Stimulated activated CD8-positive, alpha-beta memory T cell treated with anti-CD3 and anti-CD28 coated beads, Interleukin-15, amount 100 ng/mL, for 1 hour (primary cell): ENCODE data around the gene DOCK2.

Source experiments
- DNase-seq: peaks from one replicate; pipeline ENCODE4 v3.0.0-alpha.2; 2020; ENCODE audit warnings: low read depth

DOCK2 gene

DNA sequence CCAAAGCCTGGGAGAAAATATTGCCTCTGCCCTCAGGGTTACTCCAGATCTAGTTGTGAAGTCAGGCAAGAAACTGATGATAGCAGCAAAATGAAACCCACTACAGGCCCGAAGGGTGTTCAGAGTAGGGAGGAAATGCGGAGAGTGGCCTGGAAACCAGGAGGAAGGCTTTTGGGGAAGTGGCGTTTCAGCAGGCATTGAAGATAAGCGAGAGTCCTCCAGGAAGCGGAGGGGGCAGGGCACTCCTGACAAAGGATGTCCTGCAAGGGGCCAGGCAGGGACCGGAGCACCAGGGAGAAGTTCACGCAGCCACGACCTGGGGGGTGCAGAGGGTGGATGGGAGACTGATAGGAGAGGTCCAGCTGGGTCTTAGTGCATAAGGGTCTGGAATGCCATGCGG, 460.9 kb downstream of the DOCK2 start:
- no peak for DNase-seq

- DNase-seq, result peak; percentile 56
Observed at GRCh38 chr5:170100066-170100943, 463.2 kb downstream of the DOCK2 start.

- no peak for DNase-seq
Observed at GRCh38 chr5:170103447-170103846, 466.4 kb downstream of the DOCK2 start.

DNA sequence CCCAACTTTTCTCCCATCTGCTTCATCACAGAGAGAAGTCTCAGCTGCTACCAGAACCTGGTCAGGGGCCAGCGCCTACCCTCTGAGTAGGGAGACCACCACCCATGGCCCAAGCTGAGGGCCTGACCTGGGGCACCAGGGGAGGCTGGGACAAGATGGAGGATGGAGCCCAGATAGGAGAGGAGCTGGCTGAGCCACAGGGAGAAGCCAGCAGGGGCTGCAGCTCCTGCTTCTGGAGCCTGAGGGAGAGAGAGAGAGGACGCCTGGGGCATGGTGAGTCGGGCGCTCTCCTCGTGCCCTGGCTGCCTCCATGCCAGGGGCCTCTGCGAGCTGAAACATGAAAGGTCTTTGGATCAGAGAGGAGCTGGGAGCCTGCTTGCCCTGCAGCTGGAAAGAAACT, 467.2 kb downstream of the DOCK2 start:
- DNase-seq, result no peak

DNA sequence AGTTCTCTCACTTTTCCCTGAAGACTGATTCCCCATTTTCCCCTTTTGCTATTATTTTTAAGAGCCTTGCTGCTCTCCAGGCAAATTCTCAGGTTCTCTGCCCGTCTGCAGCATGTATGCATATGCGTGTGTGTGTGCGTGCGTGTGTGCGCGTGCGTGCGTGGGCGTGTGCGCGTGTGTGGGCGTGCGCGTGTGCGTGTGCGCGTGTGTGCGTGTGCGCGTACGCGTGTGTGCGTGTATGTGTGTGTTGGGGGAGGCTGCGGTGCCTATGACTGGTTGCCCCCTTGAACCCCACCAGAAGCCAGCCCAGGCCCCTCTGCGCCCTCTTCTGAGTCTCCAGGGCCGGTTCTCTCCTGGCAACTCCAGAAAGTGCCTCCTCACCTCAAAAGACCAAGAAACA, 467.6 kb downstream of the DOCK2 start:
- no peak for DNase-seq

- no peak for DNase-seq
Observed at GRCh38 chr5:170105642-170106611, 468.9 kb downstream of the DOCK2 start, which contains the start of gene FOXI1. Gene FOXI1 (plus strand): TSS chr5:170105897. CDS start chr5:170105958, 61 bp downstream.

GRCh38 chr5:170107674-170108073, 470.6 kb downstream of the DOCK2 start:
- no peak for DNase-seq

GRCh38 chr5:170108266-170108785, 471.3 kb downstream of the DOCK2 start:
- no peak for DNase-seq

- no peak for DNase-seq
Observed at GRCh38 chr5:170109059-170110031, 472.3 kb downstream of the DOCK2 start.

- DNase-seq, result no peak
Observed at GRCh38 chr5:170110403-170111087, 473.5 kb downstream of the DOCK2 start.

DNA sequence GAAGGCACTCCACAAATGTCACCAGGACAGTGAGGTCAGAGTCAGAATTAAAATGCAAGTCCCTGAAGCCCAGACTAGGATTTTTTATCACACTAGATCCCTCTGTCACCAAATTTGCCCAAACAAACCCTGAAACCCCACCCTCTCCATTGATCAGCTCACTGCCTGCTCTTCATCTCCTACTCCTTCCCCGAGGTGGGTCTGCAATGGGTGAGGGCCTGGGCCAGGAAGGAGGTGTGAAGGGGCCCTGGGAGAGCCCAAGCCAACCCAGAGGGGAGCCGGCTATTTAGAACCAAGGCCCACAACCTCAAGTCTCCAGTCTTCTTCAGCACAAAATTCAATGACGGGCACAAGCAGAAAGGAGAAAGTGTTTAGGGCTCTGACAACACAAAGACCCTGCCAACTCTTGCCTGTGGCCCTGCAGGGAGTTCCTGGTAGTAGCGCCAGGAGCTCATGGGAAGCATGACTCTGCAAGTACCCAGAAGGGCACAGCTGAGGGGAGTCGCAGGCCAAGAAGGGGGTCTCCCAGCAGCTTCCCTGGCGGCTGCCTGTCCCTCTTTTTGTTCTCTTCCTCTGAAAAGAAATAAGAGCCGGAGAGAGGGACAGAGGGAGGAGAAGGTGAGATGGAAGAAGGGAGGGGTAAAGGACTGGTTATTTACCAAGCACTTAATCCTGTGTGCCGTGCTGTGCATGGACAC, 474.2 kb downstream of the DOCK2 start:
- no peak for DNase-seq

- DNase-seq, result no peak
Observed at GRCh38 chr5:170112876-170113521, 475.9 kb downstream of the DOCK2 start.

GRCh38 chr5:170113522-170113900, 476.4 kb downstream of the DOCK2 start:
- no peak for DNase-seq

- DNase-seq, result no peak
Observed at GRCh38 chr5:170114271-170114670, 477.2 kb downstream of the DOCK2 start.

GRCh38 chr5:170115925-170116324, 478.9 kb downstream of the DOCK2 start:
- no peak for DNase-seq

DNA sequence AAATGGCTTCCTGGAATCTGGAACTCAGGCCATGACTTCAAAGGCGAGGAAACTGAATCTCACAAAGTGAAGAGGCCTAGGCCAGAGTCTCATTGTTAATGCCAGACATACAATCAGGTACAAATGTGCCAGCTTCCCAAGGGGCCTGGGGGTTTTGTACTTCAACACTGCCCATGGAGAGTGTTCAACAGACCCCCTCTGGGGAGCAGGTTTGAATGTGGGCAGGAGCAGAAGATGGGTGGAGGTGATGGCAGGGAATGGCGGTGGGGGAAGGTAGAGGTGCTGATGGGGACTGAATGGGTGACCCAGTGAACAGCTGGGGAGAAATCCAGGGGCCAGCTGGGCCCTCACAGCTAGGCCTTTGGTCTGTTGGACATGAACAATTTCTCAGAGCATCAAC, 480.7 kb downstream of the DOCK2 start:
- DNase-seq, result no peak

DNA sequence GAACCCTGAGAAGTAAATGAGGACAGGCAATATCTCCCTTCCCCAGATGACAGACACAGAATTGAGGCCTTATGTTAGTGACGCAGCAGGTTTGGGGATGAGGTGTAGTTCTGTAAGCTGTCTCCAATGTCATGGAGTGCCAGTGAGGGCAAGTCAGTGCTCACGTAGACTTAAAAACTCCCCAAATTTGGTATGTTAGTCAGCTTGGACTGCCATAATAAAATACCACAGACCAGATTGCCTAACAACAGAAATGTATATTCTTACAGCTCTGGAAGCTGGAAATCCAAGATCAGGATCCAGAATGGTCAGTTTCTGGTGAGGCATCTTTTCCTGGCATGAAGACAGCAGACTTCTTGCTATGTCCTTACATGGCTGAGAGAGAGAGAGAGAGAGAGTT, 483.5 kb downstream of the DOCK2 start:
- DNase-seq, result no peak

DNA sequence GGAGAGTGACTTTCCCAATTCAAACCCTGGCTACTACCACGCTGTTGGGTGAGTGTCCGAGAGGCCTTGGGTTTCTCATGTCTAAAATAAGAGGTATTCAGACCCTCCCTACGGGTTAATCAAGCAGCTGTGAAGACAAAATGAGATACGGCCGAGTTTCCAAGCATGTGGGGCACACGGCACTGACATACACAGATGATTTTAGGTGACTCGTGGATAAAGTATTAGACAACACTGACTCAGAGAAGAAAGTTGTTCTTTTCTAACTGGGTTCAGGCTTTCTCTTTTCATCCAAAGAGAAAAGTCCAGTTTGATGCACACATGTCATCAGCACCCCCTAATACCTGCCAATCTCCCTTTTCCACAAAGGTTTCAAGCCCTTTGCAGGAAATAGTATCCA, 484.2 kb downstream of the DOCK2 start:
- no peak for DNase-seq

DNA sequence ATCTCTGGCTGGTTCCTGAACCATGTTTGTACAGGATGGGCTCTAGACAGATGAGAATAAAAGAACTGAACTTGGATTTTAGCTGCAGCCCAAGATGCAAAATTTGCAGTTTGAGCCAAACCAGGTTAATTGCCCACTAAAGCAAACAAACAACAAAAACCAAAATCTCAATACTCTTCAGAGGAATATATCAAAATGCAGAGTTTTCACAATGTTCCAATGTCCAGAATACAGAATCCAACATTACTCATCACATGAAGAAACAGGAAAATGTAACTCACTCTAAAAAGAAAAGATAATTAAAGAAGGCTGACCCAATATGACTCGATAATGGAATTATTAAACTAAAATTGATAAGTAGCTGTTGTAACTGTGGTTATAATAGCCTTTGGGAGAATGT, 489.0 kb downstream of the DOCK2 start:
- no peak for DNase-seq

GRCh38 chr5:170126626-170127025, 489.6 kb downstream of the DOCK2 start:
- no peak for DNase-seq
